HUES48 (cell line): Measurements from ENCODE around the gene RABL6.

Experiments
- H3K27ac ChIP-seq: one replicate; pipeline ENCODE4 v1.7.0; 2013; ENCODE audit warnings: low read depth, low read length, inconsistent platforms
- H3K27me3 ChIP-seq: 2 replicates; pipeline ENCODE4 v1.6.1; 2013; ENCODE audit warnings: mild to moderate bottlenecking, low read length; ENCODE audit not compliant: control insufficient read depth, insufficient read depth
- H3K36me3 ChIP-seq: 2 replicates; pipeline ENCODE4 v1.6.1; 2013; ENCODE audit warnings: low read length; ENCODE audit not compliant: control insufficient read depth, insufficient read depth
- H3K4me1 ChIP-seq: 2 replicates; pipeline ENCODE4 v1.6.1; 2013; ENCODE audit warnings: mild to moderate bottlenecking, low read length; ENCODE audit not compliant: control insufficient read depth, insufficient read depth
- H3K4me3 ChIP-seq: 2 replicates; pipeline ENCODE4 v1.5.1; 2013; ENCODE audit warnings: mild to moderate bottlenecking, low read depth, low read length
- H3K9ac ChIP-seq: 2 replicates; pipeline ENCODE4 v1.6.1; 2013; ENCODE audit warnings: mild to moderate bottlenecking, low read depth, low read length, moderate library complexity
- H3K9me3 ChIP-seq: 2 replicates; pipeline ENCODE4 v1.6.1; 2013; ENCODE audit warnings: low read length; ENCODE audit not compliant: control insufficient read depth, insufficient read depth

Gene RABL6

DNA sequence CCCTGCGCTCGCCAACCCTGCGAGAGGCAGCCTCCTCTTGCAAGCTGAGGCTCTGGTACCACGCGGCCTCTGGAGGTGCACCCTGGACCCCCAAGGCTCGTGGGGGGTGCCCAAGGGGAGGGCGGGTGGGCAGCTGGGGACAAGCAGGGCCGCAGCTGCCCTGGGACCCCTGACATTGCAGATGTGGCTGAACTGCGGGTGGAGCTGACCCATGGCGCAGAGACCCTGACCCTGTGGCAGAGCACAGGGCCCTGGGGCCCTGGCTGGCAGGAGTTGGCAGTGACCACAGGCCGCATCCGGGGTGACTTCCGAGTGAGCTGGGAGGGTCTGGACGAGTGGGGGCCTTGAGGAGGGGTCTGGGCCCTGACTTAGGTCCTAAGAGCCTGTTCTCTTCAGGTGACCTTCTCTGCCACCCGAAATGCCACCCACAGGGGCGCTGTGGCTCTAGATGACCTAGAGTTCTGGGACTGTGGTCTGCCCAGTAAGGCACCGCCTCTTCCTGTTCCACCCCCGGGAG, 45.9 kb downstream of the RABL6 start:
- Histone ChIP-seq H3K4me1 (peaks cover 7% of the 10 kb centered on the region; the same call in 1 of the 2 replicates), H3K9ac (no peak overlapping the region), H3K27ac (no peak overlapping the region), H3K4me3 (no peak overlapping the region), H3K36me3 (peaks cover 20% of the 10 kb centered on the region), H3K9me3 (no peaks in the 10 kb centered on the region), H3K27me3 (no peaks in the 10 kb centered on the region)

DNA sequence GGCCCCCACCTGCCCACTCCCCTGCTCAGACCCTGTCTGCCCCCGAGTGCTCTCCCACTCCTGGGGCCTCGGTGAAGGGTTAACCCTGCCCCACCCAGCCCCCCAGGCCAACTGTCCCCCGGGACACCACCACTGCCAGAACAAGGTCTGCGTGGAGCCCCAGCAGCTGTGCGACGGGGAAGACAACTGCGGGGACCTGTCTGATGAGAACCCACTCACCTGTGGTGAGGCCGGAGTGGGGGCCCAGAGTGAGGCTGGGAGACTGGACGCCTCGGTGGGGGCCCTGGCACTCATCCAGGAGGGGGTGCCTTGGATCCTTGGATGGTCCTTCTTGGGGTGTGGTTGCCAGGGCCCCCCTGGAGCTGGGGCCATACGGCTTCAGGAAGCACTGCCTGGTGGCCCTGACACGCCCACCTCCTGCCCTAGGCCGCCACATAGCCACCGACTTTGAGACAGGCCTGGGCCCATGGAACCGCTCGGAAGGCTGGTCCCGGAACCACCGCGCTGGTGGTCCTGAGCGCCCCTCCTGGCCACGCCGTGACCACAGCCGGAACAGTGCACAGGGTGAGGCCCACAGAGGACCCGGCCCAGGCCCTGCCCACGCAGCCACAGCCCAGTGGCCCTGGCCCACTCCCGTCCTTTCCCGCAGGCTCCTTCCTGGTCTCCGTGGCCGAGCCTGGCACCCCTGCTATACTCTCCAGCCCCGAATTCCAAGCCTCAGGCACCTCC, 46.5 kb downstream of the RABL6 start:
- peaks cover 7% of the 10 kb centered on the region; the same call in 1 of the 2 replicates for H3K4me1 ChIP-seq
- no peak overlapping the region for H3K4me3 ChIP-seq
- H3K36me3 ChIP-seq = peaks cover 20% of the 10 kb centered on the region
- no peak overlapping the region for H3K27ac ChIP-seq
- H3K27me3 ChIP-seq = no peaks in the 10 kb centered on the region
- H3K9me3 ChIP-seq = no peaks in the 10 kb centered on the region
- no peak overlapping the region for H3K9ac ChIP-seq

DNA sequence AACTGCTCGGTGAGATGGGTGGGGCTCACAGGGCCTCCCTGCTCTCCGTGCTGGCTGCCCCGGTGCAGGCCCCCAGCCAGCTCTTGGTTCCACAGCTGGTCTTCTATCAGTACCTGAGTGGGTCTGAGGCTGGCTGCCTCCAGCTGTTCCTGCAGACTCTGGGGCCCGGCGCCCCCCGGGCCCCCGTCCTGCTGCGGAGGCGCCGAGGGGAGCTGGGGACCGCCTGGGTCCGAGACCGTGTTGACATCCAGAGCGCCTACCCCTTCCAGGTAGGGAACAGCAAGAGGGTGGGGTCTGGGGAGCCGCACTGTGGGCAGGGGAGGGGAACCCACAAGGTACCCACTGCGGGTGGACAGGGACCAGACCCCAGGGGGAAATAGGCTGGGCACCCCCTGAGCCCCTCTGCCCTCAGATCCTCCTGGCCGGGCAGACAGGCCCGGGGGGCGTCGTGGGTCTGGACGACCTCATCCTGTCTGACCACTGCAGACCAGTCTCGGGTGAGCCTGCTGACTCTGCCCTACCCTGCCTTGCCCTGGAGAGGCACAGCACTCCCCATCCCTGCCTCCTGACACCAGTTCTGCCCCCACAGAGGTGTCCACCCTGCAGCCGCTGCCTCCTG, 47.2 kb downstream of the RABL6 start:
- H3K36me3 ChIP-seq = peaks cover 23% of the 10 kb centered on the region
- H3K27ac ChIP-seq = no peak overlapping the region
- no peaks in the 10 kb centered on the region for H3K27me3 ChIP-seq
- H3K9ac ChIP-seq = no peak overlapping the region
- H3K4me3 ChIP-seq = no peak overlapping the region
- H3K9me3 ChIP-seq = no peaks in the 10 kb centered on the region
- H3K4me1 ChIP-seq = peaks cover 5% of the 10 kb centered on the region; the same call in 1 of the 2 replicates

DNA sequence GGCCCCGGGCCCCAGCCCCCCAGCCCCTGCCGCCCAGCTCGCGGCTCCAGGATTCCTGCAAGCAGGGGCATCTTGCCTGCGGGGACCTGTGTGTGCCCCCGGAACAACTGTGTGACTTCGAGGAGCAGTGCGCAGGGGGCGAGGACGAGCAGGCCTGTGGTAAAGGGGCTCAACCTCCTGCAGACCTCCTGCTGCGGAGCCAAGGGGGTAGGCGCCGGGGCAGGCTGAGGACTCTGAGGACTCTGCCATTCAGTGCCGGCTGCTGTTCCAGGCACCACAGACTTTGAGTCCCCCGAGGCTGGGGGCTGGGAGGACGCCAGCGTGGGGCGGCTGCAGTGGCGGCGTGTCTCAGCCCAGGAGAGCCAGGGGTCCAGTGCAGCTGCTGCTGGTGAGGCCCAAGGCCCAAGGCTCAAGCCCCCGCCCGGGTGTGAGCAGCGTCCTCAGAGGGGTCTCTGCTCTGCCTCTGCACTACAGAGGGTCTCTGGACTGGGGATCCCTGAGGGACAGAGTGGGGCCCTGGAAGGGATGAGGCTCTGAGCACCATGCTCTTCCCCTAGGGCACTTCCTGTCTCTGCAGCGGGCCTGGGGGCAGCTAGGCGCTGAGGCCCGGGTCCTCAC, 47.8 kb downstream of the RABL6 start:
- Histone ChIP-seq H3K4me3 (no peak overlapping the region), H3K9me3 (no peaks in the 10 kb centered on the region), H3K4me1 (no peaks in the 10 kb centered on the region), H3K36me3 (peaks cover 18% of the 10 kb centered on the region), H3K9ac (no peak overlapping the region), H3K27ac (no peak overlapping the region), H3K27me3 (no peaks in the 10 kb centered on the region)

DNA sequence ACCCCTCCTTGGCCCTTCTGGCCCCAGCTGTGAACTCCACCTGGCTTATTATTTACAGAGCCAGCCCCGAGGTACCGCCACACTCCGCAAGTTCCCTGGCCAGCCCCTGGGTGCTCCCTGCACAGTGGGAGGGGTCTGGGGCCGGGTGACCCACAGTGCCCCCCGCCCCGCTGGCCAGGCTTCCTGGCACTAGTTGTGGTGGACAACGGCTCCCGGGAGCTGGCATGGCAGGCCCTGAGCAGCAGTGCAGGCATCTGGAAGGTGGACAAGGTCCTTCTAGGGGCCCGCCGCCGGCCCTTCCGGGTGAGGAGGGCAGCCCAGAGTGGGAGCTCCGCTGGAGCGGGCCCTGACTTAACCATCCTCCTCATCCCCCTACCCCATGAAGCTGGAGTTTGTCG, 48.3 kb downstream of the RABL6 start:
- no peak overlapping the region for H3K9ac ChIP-seq
- H3K27ac ChIP-seq = no peak overlapping the region

DNA sequence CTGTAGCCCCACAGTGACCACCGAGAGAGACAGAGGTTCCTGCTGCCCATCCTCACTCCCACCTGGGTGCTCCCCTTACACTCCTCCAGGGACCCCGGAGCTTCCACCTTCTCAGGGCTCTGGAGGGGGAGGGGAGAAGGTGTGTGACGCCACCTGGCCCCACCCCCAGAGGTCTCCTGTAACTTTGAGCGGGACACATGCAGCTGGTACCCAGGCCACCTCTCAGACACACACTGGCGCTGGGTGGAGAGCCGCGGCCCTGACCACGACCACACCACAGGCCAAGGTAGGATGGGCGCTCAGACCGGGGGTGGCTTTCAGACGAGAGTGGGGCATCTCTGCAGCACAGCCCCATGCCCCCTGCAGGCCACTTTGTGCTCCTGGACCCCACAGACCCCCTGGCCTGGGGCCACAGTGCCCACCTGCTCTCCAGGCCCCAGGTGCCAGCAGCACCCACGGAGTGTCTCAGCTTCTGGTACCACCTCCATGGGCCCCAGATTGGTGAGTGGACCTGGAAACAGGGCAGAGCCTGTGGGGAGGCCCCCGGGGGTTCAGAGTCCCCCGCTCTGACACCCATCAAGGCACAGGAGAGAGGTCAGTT, 48.9 kb downstream of the RABL6 start:
- no peak overlapping the region for H3K9ac ChIP-seq
- no peaks in the 10 kb centered on the region for H3K4me1 ChIP-seq
- H3K36me3 ChIP-seq = peaks cover 18% of the 10 kb centered on the region

More for the DNA sequence above, 48.3 kb downstream of the RABL6 start:
- no peak overlapping the region for H3K4me3 ChIP-seq
- H3K36me3 ChIP-seq = peaks cover 18% of the 10 kb centered on the region
- no peaks in the 10 kb centered on the region for H3K27me3 ChIP-seq
- no peaks in the 10 kb centered on the region for H3K4me1 ChIP-seq
- no peaks in the 10 kb centered on the region for H3K9me3 ChIP-seq

DNA sequence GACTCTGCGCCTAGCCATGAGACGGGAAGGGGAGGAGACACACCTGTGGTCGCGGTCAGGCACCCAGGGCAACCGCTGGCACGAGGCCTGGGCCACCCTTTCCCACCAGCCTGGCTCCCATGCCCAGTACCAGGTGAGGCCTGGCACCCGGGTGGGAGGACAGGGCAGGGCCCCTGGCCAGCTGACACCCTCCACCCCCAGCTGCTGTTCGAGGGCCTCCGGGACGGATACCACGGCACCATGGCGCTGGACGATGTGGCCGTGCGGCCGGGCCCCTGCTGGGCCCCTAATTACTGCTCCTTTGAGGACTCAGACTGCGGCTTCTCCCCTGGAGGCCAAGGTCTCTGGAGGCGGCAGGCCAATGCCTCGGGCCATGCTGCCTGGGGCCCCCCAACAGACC, 49.4 kb downstream of the RABL6 start:
- no peak overlapping the region for H3K9ac ChIP-seq
- no peaks in the 10 kb centered on the region for H3K4me1 ChIP-seq
- no peaks in the 10 kb centered on the region for H3K9me3 ChIP-seq
- peaks cover 20% of the 10 kb centered on the region for H3K36me3 ChIP-seq
- H3K27ac ChIP-seq = no peak overlapping the region
- H3K4me3 ChIP-seq = no peak overlapping the region
- H3K27me3 ChIP-seq = no peaks in the 10 kb centered on the region

More for the DNA sequence above, 48.9 kb downstream of the RABL6 start:
- Histone ChIP-seq H3K27me3 (no peaks in the 10 kb centered on the region), H3K27ac (no peak overlapping the region), H3K9me3 (no peaks in the 10 kb centered on the region), H3K4me3 (no peak overlapping the region)

DNA sequence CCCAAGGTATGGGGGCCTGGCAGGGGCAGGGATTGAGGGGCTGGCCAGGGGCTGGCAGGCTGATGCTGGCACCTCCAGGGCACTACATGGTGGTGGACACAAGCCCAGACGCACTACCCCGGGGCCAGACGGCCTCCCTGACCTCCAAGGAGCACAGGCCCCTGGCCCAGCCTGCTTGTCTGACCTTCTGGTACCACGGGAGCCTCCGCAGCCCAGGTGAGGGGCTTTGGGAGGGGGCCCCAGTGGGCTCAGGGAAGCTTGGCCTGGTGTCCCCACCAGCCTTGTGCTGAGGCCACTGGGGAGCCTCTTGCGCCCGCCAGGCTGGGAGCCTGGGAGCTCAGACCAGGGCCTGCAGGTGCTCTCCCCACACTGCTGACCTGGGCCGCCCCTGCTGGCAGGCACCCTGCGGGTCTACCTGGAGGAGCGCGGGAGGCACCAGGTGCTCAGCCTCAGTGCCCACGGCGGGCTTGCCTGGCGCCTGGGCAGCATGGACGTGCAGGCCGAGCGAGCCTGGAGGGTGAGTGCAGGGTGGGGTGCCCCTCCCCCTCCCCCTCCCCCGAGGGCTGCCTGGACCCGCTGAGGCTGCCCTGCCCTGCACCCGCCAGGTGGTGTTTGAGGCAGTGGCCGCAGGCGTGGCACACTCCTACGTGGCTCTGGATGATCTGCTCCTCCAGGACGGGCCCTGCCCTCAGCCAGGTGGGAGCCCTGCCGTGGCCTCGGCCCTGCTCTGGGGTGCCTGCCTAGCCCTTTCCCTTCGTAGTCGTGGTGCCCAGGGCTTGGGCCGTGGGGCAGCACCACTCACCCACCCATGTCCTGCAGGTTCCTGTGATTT, 50.0 kb downstream of the RABL6 start:
- no peak overlapping the region for H3K4me3 ChIP-seq
- H3K27ac ChIP-seq = no peak overlapping the region
- H3K9ac ChIP-seq = no peak overlapping the region
- no peaks in the 10 kb centered on the region for H3K9me3 ChIP-seq
- H3K36me3 ChIP-seq = peaks cover 27% of the 10 kb centered on the region
- H3K4me1 ChIP-seq = no peaks in the 10 kb centered on the region
- H3K27me3 ChIP-seq = no peaks in the 10 kb centered on the region

DNA sequence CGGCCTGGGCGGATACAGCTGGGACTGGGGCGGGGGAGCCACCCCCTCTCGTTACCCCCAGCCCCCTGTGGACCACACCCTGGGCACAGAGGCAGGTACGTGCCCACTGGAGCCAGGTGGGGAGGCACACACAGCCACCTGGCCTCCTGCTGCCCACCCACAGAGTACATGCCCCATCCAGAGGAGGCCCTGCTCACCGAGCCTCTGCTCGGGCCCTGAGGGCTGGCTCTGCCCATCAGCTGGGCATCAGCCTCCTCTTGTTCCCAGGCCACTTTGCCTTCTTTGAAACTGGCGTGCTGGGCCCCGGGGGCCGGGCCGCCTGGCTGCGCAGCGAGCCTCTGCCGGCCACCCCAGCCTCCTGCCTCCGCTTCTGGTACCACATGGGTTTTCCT, 50.7 kb downstream of the RABL6 start:
- Histone ChIP-seq H3K4me3 (no peak overlapping the region), H3K36me3 (peaks cover 33% of the 10 kb centered on the region), H3K27me3 (no peaks in the 10 kb centered on the region), H3K27ac (no peak overlapping the region), H3K9me3 (no peaks in the 10 kb centered on the region), H3K4me1 (no peaks in the 10 kb centered on the region), H3K9ac (no peak overlapping the region)
